Upper lobe of left lung (tissue), 4 donors: ENCODE measurements around the gene ADAMTSL5.

Experiments
- POLR2A ChIP-seq, 4 donors: fragments of 450-650 bp; IDR thresholded peaks; one replicate each; pipeline ENCODE4 v1.5.1; 2016 to 2017; ENCODE audit warnings: antibody characterized with exemption in 4 of 4, mild to moderate bottlenecking in 2 of 4
- TF ChIP-seq, protein P1 (sequence below), 6 experiments: fragments of 450-650 bp in 4 of 6; fragments of 200-600 bp in 2 of 6; sonication (generic) in 2 of 6; IDR thresholded peaks; one replicate each; pipeline ENCODE4 v1.5.1; 2016 to 2019; ENCODE audit warnings: antibody characterized with exemption in 6 of 6

GRCh38 chr19:1495051-1495798 lies 17.6 kb downstream of the ADAMTSL5 start:
- TF ChIP-seq, protein P1, sequence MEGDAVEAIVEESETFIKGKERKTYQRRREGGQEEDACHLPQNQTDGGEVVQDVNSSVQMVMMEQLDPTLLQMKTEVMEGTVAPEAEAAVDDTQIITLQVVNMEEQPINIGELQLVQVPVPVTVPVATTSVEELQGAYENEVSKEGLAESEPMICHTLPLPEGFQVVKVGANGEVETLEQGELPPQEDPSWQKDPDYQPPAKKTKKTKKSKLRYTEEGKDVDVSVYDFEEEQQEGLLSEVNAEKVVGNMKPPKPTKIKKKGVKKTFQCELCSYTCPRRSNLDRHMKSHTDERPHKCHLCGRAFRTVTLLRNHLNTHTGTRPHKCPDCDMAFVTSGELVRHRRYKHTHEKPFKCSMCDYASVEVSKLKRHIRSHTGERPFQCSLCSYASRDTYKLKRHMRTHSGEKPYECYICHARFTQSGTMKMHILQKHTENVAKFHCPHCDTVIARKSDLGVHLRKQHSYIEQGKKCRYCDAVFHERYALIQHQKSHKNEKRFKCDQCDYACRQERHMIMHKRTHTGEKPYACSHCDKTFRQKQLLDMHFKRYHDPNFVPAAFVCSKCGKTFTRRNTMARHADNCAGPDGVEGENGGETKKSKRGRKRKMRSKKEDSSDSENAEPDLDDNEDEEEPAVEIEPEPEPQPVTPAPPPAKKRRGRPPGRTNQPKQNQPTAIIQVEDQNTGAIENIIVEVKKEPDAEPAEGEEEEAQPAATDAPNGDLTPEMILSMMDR (IDR thresholded peaks at IDR 0.05): no peak
- no peak for TF ChIP-seq POLR2A (IDR thresholded peaks at IDR 0.05)
